ENCODE data around the gene LYZ.

The LYZ gene

DNA sequence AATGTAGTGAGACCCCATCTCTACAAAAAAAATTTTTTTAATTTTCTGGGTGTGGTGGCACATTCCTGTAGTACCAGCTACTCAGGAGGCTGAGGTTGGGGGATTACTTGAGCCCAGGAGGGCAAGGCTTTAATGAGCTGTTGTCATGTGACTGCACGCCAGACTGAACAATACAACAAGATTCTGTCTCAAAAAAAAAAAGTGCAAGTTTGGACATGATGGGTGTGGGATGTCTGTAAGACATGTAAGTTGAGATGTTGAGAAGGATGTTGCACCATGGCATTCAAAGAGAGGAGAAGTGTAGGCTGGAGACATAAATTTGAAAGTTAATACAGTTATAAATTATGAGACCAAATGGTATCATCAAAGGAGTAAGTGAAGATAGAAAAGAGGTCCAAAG, 34.9 kb downstream of the LYZ start:
- in situ Hi-C loops (cut with MboI; ENCODE audit: low sequenced_read_pairs) = no loop called here

DNA sequence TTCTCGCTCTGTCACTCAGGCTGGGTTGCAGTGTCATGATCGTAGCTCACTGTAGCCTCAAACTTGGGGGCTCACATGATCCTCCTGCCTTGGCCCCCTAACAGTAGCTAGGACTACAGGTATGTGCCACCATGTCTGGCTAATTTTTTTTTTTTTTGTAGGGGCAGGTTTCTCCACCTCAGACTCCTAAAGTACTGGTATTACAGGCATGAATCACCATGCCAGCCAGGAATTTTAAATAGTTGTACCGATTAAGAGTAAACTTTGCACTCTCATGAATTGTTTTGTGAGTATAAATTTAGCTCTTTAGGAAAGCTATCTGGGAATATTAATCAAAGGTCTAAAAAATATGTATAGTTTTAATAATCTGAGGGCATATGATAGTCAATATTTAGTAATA, 36.9 kb downstream of the LYZ start:
- in situ Hi-C loops (cut with MboI; ENCODE audit: low sequenced_read_pairs) = no loop called here

DNA sequence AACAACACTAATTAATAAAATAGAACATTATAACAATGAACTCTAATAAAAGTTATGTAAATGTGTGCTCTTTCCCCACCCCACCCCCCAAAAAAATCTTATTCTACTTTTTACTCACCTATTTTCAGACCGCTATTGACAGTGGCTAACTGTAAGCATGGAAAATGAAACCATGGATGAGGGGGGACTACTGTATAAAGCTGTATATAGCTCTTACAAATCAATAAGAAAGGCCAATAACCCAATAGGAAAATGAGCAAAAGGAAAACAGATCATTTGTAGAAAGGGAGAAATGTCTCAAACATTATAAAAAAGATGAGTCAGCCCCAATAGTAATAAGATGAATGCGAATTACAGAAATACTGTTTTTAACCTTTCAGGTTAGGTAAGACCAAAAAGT, 38.7 kb downstream of the LYZ start:
- in situ Hi-C loops (cut with MboI; ENCODE audit: low sequenced_read_pairs) = no loop called here

DNA sequence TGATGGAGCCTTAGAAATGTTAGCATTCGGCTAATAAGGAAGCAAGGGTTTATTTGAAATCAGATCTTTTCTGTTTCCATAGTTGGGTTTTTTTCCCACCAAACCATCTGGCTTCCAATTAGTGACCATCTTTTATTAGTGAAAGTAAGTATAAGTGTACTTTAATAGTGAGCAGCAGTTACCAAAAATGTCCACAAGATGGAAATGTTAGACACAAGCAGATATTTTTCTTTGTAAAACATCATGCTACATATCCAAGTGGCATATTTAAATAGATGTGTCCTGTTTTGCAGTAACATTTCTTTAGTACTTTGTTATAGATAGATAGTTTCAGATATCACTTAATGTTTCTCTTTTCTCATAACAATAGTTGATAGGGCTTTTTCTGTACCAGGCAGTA, 40.2 kb downstream of the LYZ start:
- in situ Hi-C loops (cut with MboI; ENCODE audit: low sequenced_read_pairs) = no loop called here

DNA sequence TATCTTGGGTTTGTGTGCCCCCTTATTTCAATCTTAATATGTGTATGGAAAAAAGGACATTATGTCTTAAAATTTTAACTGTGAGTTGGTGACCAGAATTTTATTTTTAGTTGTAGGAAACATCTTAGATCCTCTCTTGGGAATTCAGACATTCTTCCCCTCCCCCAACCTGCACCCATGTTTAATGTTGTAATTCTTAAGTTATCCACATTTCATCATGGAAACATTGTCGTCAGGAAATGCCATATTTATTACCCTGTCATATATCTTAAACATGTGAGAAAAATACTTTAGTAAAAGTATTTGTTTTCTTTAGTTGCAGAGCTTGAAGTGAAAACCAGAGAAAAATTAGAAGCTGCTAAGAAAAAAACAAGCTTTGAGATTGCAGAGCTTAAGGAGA, 41.6 kb downstream of the LYZ start:
- in situ Hi-C loops (cut with MboI; ENCODE audit: low sequenced_read_pairs) = no loop called here

DNA sequence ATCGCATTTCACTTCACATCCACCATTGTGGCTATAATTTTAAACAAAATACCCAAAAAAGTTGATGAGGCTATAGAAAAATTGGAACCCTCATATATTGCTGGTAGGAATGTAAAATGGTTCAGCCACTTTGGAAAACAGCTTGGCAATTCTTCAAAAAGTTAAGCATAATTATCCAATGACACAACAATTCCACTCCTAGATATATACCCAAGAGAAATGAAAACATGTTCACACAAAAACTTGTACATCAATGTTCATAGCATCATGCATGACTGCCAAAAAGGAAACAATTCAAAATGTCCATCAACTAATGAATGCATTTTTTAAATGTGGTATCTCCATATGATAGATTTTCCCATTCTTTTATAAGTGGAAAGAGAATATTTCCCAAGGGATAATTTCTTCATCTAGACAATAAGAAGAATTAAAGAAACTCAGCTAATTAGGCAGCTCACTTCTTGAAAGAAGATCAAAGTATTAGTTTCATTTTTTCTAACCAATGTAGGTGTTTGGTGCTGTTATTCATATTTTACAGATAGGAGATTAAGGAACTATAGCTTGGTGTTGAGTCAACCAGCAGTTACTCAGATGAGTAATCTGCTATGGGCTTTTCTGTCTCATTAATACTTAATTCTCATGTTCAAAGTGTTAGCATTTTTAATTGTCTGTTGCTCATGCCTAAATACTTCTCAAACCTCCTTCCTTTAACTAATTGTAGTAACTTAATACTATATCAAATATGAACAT, 44.2 kb downstream of the LYZ start:
- in situ Hi-C loops (cut with MboI; ENCODE audit: low sequenced_read_pairs) = no loop called here

DNA sequence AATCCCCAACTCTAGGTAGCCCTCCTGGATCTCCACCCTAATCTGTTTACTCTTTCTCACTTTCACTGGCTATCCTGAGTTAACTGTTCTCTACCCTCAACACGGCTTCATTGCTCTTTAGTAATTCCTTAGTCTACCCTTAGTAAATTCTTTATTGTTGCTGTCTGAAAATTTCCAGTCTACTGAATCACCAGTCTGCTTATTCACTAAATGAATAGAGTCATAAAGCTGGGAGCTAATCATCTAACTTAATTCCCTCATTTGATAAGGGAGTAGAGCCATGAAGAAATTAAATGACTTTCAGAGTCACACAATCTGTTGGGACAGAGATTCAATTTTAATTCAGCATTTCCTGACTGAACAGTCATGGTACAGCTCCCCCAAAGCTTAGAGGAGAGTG, 47.9 kb downstream of the LYZ start:
- in situ Hi-C loops (cut with MboI; ENCODE audit: low sequenced_read_pairs) = no loop called here

DNA sequence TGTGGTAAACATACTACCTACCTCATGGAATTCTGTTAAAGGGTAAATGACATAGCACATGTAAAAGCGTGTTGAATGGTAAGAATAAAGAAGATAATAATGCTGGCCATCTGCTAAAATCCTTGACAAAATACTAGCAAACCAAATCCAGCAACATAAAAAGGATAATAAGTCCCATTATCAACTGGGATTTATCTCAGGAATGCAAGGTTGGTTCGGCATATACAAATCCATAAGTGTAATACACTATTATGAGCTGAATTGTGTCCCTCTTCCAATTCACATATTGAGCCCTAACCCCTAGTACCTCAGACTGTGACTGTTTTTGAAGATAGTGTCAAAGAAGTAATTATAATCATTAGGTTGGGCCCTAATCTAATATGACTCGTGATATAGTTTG, 48.8 kb downstream of the LYZ start:
- in situ Hi-C loops (cut with MboI; ENCODE audit: low sequenced_read_pairs) = no loop called here

DNA sequence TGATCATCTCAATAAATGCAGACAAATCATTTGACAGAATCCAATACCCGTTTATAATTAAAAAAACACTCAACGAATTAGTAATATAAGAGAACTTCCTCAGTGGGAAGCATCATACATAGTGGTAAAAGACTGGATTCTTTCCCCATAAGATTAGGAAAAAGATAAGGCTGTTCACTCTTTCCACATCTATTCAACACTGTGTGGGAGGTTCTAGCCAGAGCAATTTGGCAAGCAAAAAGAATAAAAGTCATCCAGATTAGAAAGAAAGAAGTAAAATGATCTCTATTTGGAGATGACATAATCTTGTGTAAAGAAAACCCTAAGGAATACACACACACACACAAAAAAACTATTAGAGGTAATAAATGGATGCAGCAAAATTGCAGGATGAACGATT, 49.8 kb downstream of the LYZ start:
- in situ Hi-C loops (cut with MboI; ENCODE audit: low sequenced_read_pairs) = no loop called here

DNA sequence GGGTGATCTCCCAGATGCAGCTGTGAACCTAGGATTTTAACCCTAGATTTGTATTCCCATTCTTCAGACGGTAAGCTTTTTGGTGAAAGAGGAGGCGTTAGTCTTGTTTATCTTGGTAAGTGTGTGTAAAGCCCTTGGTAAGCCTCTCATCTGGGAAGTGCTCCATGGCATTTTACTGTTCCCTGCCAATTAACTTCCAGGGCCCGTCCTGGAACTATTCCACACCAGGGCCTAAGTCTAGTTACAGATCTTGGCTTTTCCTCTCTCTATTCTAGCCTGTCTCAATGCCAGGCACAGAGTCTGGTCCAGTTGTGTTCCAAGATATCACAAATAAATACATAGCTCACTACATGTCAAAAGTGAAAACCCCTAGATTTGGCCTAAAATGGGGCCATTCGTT, 53.8 kb downstream of the LYZ start:
- in situ Hi-C loops (cut with MboI; ENCODE audit: low sequenced_read_pairs) = no loop called here

All from HL-60/S4 treated with retinoic acid at 250 ng/mL for 4 days and 3 days (cell line).